Prostate gland (tissue), 2 donors: ENCODE data around the gene SLC49A4. TPM values are rescaled to one million over a fixed set of nuclear protein-coding genes. Genes with fewer than 3 reads are reported as not detected.

ENCODE experiments used
- DNase-seq: peaks from one replicate; pipeline ENCODE4 v3.0.0-alpha.2; 2019; ENCODE audit warnings: low spot score
- H3K27ac ChIP-seq, 2 donors: fragments of 200-600 bp; sonication (generic); 2 replicates each; pipeline ENCODE4 v1.5.1; 2017 to 2019
- H3K27me3 ChIP-seq: fragments of 200-600 bp; sonication (generic); replicated peaks from 2 replicates; pipeline ENCODE4 v1.5.1; 2019; ENCODE audit not compliant: insufficient read depth
- H3K36me3 ChIP-seq, 2 donors: fragments of 200-600 bp; sonication (generic); 1 replicate in 1 of 2; 2 replicates in 1 of 2; pipeline versions ENCODE4 v1.5.1 to v1.8.1; 2017 to 2019
- H3K4me1 ChIP-seq: fragments of 200-600 bp; sonication (generic); replicated peaks from 2 replicates; pipeline ENCODE4 v1.5.1; 2019
- H3K4me3 ChIP-seq, 2 donors: fragments of 200-600 bp; sonication (generic); 2 replicates each; pipeline ENCODE4 v1.5.1; 2017 to 2019
- H3K9me3 ChIP-seq: fragments of 200-600 bp; sonication (generic); 2 replicates; pipeline ENCODE4 v1.5.1; 2017
- POLR2A ChIP-seq: fragments of 450-650 bp; IDR thresholded peaks from one replicate; pipeline ENCODE4 v1.6.1; 2016; ENCODE audit warnings: antibody characterized with exemption, mild to moderate bottlenecking
- POLR2AphosphoS5 ChIP-seq: sonication (generic); formaldehyde crosslinking; IDR thresholded peaks from one replicate; pipeline ENCODE4 v1.6.1; 2017; ENCODE audit warnings: antibody characterized with exemption
- WGBS: methylation state at CpG from one replicate; pipeline ENCODE4 v1.1.5; 2018; 5-methylcytosine and 5-hydroxymethylcytosine counted together
- intact Hi-C: fragments of 100-400 bp; cut with DNase I; formaldehyde crosslinking; loops from one replicate; pipeline ENCODE4 v1.14.2; 2022
- total RNA-seq, 2 donors: library from RNA; depleted of rRNA; stranded (reverse); fragments of >200 nt; gene quantifications; one replicate each; pipeline ENCODE4 v1.1.0, GENCODE V29; 2016
- TF ChIP-seq, protein P1 (sequence below), 4 experiments: fragments of 200-600 bp in 2 of 4; fragments of 450-650 bp in 2 of 4; sonication (generic) in 2 of 4; IDR thresholded peaks; 1 replicate in 3 of 4; 2 replicates in 1 of 4; pipeline ENCODE4 v1.5.1; 2016 to 2019; ENCODE audit warnings: antibody characterized with exemption in 4 of 4, mild to moderate bottlenecking in 2 of 4, moderate library complexity in 2 of 4

The SLC49A4 gene
- total RNA-seq, 2 donors from 2014 or later = 26.7 to 34.7 TPM

DNA sequence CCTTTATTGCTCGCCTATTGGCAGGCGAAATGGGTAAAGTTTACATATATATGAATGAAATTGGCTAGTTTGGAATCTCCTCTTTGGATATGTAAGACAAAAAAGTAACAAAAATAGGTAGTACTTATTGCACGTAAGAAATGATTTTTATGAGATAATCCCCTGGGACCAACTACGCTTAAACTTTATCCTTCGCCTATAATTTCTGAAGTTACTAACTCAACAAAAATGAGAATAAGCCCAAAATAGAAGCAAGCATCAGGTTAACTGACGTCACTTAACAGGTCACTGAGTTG, 438 bp upstream of the SLC49A4 start:
- Histone ChIP-seq H3K36me3 (no peaks in the 10 kb centered on the region), H3K4me1 (no peaks in the 10 kb centered on the region), H3K4me3 (peak overlapping the region; percentile 83 to 90), H3K27ac (peak overlapping the region; percentile 95 to 96), H3K27me3 (no peaks in the 10 kb centered on the region), H3K9me3 (no peaks in the 10 kb centered on the region)
- no peak for DNase-seq
- intact Hi-C loops = no loop called here
- TF ChIP-seq POLR2A (no peak), POLR2AphosphoS5 (no peak)
- TF ChIP-seq, protein P1, sequence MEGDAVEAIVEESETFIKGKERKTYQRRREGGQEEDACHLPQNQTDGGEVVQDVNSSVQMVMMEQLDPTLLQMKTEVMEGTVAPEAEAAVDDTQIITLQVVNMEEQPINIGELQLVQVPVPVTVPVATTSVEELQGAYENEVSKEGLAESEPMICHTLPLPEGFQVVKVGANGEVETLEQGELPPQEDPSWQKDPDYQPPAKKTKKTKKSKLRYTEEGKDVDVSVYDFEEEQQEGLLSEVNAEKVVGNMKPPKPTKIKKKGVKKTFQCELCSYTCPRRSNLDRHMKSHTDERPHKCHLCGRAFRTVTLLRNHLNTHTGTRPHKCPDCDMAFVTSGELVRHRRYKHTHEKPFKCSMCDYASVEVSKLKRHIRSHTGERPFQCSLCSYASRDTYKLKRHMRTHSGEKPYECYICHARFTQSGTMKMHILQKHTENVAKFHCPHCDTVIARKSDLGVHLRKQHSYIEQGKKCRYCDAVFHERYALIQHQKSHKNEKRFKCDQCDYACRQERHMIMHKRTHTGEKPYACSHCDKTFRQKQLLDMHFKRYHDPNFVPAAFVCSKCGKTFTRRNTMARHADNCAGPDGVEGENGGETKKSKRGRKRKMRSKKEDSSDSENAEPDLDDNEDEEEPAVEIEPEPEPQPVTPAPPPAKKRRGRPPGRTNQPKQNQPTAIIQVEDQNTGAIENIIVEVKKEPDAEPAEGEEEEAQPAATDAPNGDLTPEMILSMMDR (IDR thresholded peaks at IDR 0.05) = no peak
- under 1% methylated on average over 6 of the region's 6 CpGs for WGBS

DNA sequence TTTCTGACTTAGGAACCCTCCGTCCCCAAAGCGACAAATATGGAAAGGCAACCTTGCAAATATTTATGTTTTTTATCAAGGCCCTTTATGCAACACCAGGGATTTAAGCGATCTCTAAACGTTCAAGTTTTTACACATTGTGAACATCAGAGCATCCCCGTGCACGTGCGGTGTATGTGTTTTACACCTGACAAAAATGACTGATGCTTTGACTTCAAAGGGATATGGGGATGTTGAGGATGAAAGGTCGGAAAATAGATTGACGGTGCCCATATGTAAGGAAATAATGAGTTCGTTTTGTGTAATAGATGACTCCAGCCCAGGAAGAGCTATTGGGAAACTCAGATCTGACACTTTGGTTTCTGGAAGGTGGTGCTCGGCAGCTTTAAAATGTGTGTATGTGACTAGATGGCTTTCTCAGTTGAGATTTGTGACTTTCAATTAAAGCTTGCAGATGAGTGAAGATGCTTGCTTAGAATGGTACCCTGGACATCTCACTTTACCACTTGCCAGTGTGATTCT, 866 bp downstream of the SLC49A4 start:
- TF ChIP-seq, protein P1 (IDR thresholded peaks at IDR 0.05) = no peak
- TF ChIP-seq POLR2AphosphoS5 = peak; percentile 4
- no peak for TF ChIP-seq POLR2A
- no peaks in the 10 kb centered on the region for H3K9me3 ChIP-seq
- peak overlapping the region; percentile 95 to 96 for H3K27ac ChIP-seq
- H3K4me3 ChIP-seq = peak overlapping the region; percentile 83 to 90
- no peak for DNase-seq
- no peaks in the 10 kb centered on the region for H3K36me3 ChIP-seq
- intact Hi-C loops = loop anchor here (5.0 kb wide), 1 partner anchor 233 kb away; the partner anchor contains the start of genes DTX3L and PARP9
- WGBS = 16% methylated on average over 11 of the region's 11 CpGs
- H3K27me3 ChIP-seq = no peaks in the 10 kb centered on the region
- H3K4me1 ChIP-seq = no peaks in the 10 kb centered on the region

DNA sequence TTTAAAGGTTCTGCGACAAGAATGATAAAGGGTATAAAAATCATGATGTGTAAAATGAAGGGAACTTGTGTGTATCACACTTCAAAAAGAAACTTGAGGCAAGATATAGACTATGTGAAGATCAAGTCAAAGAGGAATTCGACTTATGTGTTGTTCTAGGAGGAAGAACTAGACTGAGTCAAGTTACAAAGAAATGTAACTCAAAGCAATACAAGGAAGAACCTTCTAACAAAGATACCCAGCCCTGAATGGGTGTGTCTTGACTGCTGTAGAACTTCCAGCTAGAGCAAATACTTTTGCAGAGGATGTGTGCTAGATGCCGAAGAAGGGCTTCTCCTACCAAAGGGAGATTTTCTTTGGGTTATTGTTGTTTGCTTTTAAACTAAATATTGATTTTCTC, 2.4 kb downstream of the SLC49A4 start:
- WGBS = 81% methylated on average over 3 of the region's 3 CpGs
- no peak for TF ChIP-seq POLR2A
- TF ChIP-seq, protein P1 (IDR thresholded peaks at IDR 0.05) = no peak
- peak; percentile 8 for TF ChIP-seq POLR2AphosphoS5
- no peaks in the 10 kb centered on the region for H3K36me3 ChIP-seq
- H3K9me3 ChIP-seq = no peaks in the 10 kb centered on the region
- no peaks in the 10 kb centered on the region for H3K4me1 ChIP-seq
- H3K27ac ChIP-seq = no peak overlapping the region
- intact Hi-C loops = loop anchor here (5.0 kb wide), 1 partner anchor 235 kb away; the partner anchor contains the start of genes DTX3L and PARP9
- no peak for DNase-seq
- no peaks in the 10 kb centered on the region for H3K27me3 ChIP-seq
- H3K4me3 ChIP-seq = no peak overlapping the region

DNA sequence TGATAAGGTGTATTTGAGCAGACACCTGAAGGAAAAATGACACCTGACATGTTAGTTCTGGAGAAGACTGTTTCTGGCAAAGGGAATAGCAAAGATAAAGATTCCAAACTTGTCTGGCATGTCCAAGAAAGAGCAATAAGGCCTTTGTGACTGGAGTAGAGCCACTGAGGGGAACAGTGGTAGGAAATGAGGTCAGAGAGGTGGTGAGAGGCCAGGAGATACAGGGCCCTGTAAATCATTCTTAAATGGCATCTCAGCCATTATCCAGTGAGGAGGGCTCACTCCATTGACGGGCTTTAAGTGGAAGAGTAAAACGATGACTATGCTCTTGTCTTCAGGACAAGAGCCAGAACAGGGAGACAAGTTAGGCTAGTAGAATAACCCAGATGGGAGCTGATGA, 4.5 kb downstream of the SLC49A4 start:
- Histone ChIP-seq H3K4me1 (no peaks in the 10 kb centered on the region), H3K27ac (no peak overlapping the region), H3K36me3 (no peaks in the 10 kb centered on the region), H3K27me3 (no peaks in the 10 kb centered on the region), H3K4me3 (no peak overlapping the region), H3K9me3 (no peaks in the 10 kb centered on the region)
- no peak for DNase-seq
- 62% methylated on average over 2 of the region's 2 CpGs for WGBS
- intact Hi-C loops = loop anchor here (5.0 kb wide), 1 partner anchor 237 kb away; the partner anchor contains the start of genes DTX3L and PARP9
- TF ChIP-seq POLR2AphosphoS5 (no peak), POLR2A (no peak)
- TF ChIP-seq, protein P1 (IDR thresholded peaks at IDR 0.05) = no peak

DNA sequence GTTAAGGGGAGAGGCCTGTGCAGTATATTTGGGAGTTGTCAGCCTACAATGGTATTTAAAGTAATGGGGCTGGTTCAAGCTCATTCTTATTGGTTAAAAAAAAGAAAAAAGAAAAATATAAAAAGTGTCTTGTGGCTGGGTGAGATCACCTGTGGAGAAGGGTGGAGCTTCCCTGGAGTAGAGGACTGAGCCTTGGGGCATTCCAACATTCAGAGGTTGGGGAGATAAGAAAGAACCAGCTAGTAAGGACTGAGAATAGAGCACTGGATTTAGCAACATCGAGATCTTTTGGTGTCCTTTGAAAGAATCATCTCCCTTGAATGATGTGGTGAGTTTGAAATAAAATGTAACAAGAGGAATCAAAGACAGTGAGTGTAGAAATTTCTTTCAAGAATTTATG, 5.2 kb downstream of the SLC49A4 start:
- no peak for DNase-seq
- Histone ChIP-seq H3K36me3 (no peaks in the 10 kb centered on the region), H3K4me1 (no peaks in the 10 kb centered on the region), H3K4me3 (no peak overlapping the region), H3K9me3 (no peaks in the 10 kb centered on the region), H3K27me3 (no peaks in the 10 kb centered on the region), H3K27ac (peak overlapping the region in 1 of 2 donors; percentile 12)
- intact Hi-C loops = no loop called here
- WGBS = 65% methylated on average over 1 of the region's 1 CpG
- TF ChIP-seq, protein P1 (IDR thresholded peaks at IDR 0.05) = no peak
- TF ChIP-seq POLR2AphosphoS5 (no peak), POLR2A (no peak)
